Keratinocyte (primary cell): ENCODE data around the gene GSAP. TPM values are rescaled to one million over a fixed set of nuclear protein-coding genes. Genes with fewer than 3 reads are reported as not detected.
"Not testable (repeated sequence)": the region's sequence is repeated elsewhere in the genome, so short reads cannot be mapped to it uniquely, and the experiment has no call there.

ENCODE experiments used
- DNase-seq: peaks from one replicate; pipeline ENCODE4 v3.0.0-alpha.2; 2011; ENCODE audit warnings: low read depth, missing footprints, low spot score
- FAIRE-seq: peaks from 2 replicates; lab custom pipeline; 2011; peaks lifted over from hg19 to GRCh38; lab: Jason Lieb, UNC
- H2AFZ ChIP-seq: 2 replicates; pipeline ENCODE4 v1.6.0; 2012; ENCODE audit warnings: low read length, control low read depth, inconsistent platforms; ENCODE audit not compliant: control insufficient read depth
- H3K27ac ChIP-seq: 2 replicates; pipeline ENCODE4 v1.5.1; 2011; ENCODE audit warnings: low read length; ENCODE audit not compliant: control insufficient read depth, insufficient read depth
- H3K27me3 ChIP-seq: 3 replicates; pipeline ENCODE4 v1.6.0; 2011; ENCODE audit warnings: low read length; ENCODE audit not compliant: control insufficient read depth, insufficient read depth; ENCODE audit errors: extremely low read depth
- H3K36me3 ChIP-seq, 2 experiments: 2 replicates in 1 of 2; 3 replicates in 1 of 2; pipeline ENCODE4 v1.5.1; 2011; ENCODE audit warnings: low read length in 2 of 2, mild to moderate bottlenecking in 1 of 2; ENCODE audit not compliant: control insufficient read depth in 2 of 2, insufficient read depth in 2 of 2; ENCODE audit errors: extremely low read depth in 1 of 2
- H3K4me1 ChIP-seq: 3 replicates; pipeline ENCODE4 v1.5.1; 2011; ENCODE audit warnings: low read length; ENCODE audit not compliant: control insufficient read depth, insufficient read depth; ENCODE audit errors: extremely low read depth
- H3K4me2 ChIP-seq: 3 replicates; pipeline ENCODE4 v1.6.0; 2011; ENCODE audit warnings: low read depth, low read length; ENCODE audit not compliant: control insufficient read depth, insufficient read depth; ENCODE audit errors: extremely low read depth
- H3K4me3 ChIP-seq, 3 experiments: fragments of 200-600 bp in 1 of 3; sonication (generic) in 1 of 3; 2 replicates in 2 of 3; 3 replicates in 1 of 3; pipeline ENCODE4 v1.5.1; 2011 to 2016; ENCODE audit warnings: low read length in 3 of 3, mild to moderate bottlenecking in 3 of 3, control low read depth in 2 of 3, inconsistent platforms in 1 of 3, low read depth in 1 of 3, mixed read lengths in 1 of 3, mixed run types in 1 of 3, moderate library complexity in 1 of 3; ENCODE audit not compliant: control insufficient read depth in 2 of 3, insufficient read depth in 2 of 3; ENCODE audit errors: extremely low read depth in 1 of 3
- H3K79me2 ChIP-seq: 2 replicates; pipeline ENCODE4 v1.6.0; 2012; ENCODE audit warnings: low read length; ENCODE audit not compliant: control insufficient read depth, insufficient read depth
- H3K9ac ChIP-seq: 3 replicates; pipeline ENCODE4 v1.6.0; 2011; ENCODE audit warnings: low read length; ENCODE audit not compliant: control insufficient read depth, insufficient read depth; ENCODE audit errors: extremely low read depth
- H3K9me1 ChIP-seq: 3 replicates; pipeline ENCODE4 v1.6.0; 2011; ENCODE audit warnings: low read length; ENCODE audit not compliant: control insufficient read depth, insufficient read depth; ENCODE audit errors: extremely low read depth
- H3K9me3 ChIP-seq: 2 replicates; pipeline ENCODE4 v1.5.1; 2012; ENCODE audit warnings: low read depth, low read length; ENCODE audit not compliant: control insufficient read depth
- H4K20me1 ChIP-seq: 3 replicates; pipeline ENCODE4 v1.6.0; 2011; ENCODE audit warnings: low read length; ENCODE audit not compliant: control insufficient read depth, insufficient read depth; ENCODE audit errors: extremely low read depth
- EZH2 ChIP-seq: IDR thresholded peaks from one replicate; pipeline ENCODE4 v1.6.1; 2012; ENCODE audit warnings: inconsistent platforms, mild to moderate bottlenecking, low read length, moderate library complexity
- dilution Hi-C: fragments of 300-500 bp; cut with MboI; formaldehyde crosslinking; loops from one replicate; pipeline ENCODE4 v1.7.0; 2020; ENCODE audit warnings: low sequenced_read_pairs; ENCODE audit not compliant: extremely low pct_ligation_motif_present
- polyA plus RNA-seq, 5 experiments: library from polyadenylated mRNA; depleted of rRNA in 3 of 5; stranded (reverse) in 3 of 5; stranded (forward) in 1 of 5; unstranded in 1 of 5; fragments of >200 nt; gene quantifications; 1 replicate in 1 of 5; 2 replicates in 3 of 5; 3 replicates in 1 of 5; pipeline versions ENCODE4 v1.2.1 to v1.2.3, GENCODE V29; 2011 to 2012; ENCODE audit warnings: missing spikeins in 2 of 5, low read depth in 1 of 5, low replicate concordance in 1 of 5
- TF ChIP-seq, protein P1 (sequence below), 3 experiments: IDR thresholded peaks in 1 of 3; conservative IDR thresholded peaks in 1 of 3; optimal IDR thresholded peaks in 1 of 3; 2 replicates in 2 of 3; 3 replicates in 1 of 3; pipeline versions ENCODE3 to v1.5.1; 2011; ENCODE audit warnings: low read length in 3 of 3, mild to moderate bottlenecking in 3 of 3, moderate library complexity in 2 of 3, control low read depth in 1 of 3, inconsistent platforms in 1 of 3; ENCODE audit not compliant: insufficient read depth in 2 of 3; ENCODE audit errors: extremely low read depth in 1 of 3

Gene GSAP
- polyA plus RNA-seq, 1 donor (not counting 4 experiments of a cell fraction or from before 2014, with no cell fraction given), result 5.4 TPM

DNA sequence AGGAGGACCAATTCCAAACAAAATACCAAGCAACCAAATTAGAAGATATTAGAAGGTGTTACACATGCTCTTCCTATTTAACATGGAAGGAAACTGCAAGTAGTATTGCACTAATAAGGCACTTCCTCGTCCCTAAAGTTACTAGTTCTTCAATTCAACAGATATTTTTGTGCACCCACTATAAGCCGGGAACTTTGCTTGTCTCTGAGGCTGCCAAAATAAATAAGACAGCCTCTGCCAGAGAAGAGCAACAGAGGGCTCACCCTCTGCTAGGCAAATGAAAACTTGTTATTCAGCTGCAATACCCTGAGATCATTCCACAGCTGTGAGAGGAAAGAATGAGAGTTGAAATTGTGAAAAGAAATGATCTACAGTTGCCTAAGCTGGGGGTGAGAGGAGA is 37.4 kb upstream of the GSAP start:
- TF ChIP-seq EZH2, result no peak
- TF ChIP-seq, protein P1, sequence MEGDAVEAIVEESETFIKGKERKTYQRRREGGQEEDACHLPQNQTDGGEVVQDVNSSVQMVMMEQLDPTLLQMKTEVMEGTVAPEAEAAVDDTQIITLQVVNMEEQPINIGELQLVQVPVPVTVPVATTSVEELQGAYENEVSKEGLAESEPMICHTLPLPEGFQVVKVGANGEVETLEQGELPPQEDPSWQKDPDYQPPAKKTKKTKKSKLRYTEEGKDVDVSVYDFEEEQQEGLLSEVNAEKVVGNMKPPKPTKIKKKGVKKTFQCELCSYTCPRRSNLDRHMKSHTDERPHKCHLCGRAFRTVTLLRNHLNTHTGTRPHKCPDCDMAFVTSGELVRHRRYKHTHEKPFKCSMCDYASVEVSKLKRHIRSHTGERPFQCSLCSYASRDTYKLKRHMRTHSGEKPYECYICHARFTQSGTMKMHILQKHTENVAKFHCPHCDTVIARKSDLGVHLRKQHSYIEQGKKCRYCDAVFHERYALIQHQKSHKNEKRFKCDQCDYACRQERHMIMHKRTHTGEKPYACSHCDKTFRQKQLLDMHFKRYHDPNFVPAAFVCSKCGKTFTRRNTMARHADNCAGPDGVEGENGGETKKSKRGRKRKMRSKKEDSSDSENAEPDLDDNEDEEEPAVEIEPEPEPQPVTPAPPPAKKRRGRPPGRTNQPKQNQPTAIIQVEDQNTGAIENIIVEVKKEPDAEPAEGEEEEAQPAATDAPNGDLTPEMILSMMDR (optimal IDR thresholded peaks at IDR 0.05 in 1 of 3, IDR thresholded peaks at IDR 0.05 in 1 of 3, conservative IDR thresholded peaks at IDR 0.05 in 1 of 3; ENCODE audit: extremely low read depth in 1 of 3, insufficient read depth in 2 of 3, low read length in 3 of 3), result no peak
- Histone ChIP-seq H3K4me1 (no peaks in the 10 kb centered on the region), H3K79me2 (no peaks in the 10 kb centered on the region), H3K27me3 (no peaks in the 10 kb centered on the region), H3K4me2 (no peak overlapping the region), H3K9ac (no peak overlapping the region), H3K36me3 (no peaks in the 10 kb centered on the region), H3K4me3 (no peak overlapping the region), H3K9me1 (no peaks in the 10 kb centered on the region), H2AFZ (no peak overlapping the region), H3K27ac (no peak overlapping the region), H3K9me3 (no peaks in the 10 kb centered on the region), H4K20me1 (no peaks in the 10 kb centered on the region)
- DNase-seq (no peak), FAIRE-seq (no peak)
- dilution Hi-C loops, result no loop called here

- FAIRE-seq, dilution Hi-C loops, H2AFZ ChIP-seq, H3K4me1 ChIP-seq, H3K9me1 ChIP-seq, H3K27me3 ChIP-seq, H3K36me3 ChIP-seq, H3K9ac ChIP-seq, H3K4me3 ChIP-seq, H3K4me2 ChIP-seq, H4K20me1 ChIP-seq, H3K27ac ChIP-seq, H3K79me2 ChIP-seq, H3K9me3 ChIP-seq, DNase-seq: not testable (repeated sequence)
Observed at GRCh38 chr7:77451950-77452349, 35.8 kb upstream of the GSAP start.

DNA sequence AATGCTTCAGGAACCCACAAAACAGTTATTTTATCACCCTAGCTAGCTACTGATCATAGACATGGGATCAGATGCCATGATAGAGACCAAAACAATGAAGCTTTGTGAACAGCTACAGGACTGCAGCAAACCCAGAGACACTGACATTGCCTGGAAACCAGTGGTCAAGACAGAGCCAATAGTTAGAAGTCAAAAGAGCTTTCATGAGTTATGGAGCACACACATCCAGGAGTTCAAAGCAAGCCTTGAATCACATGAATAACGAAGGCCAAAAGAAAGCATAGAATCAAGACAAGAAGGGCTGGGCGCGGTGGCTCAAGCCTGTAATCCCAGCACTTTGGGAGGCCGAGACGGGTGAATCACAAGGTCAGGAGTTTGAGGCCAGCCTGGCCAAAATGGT is 34.5 kb upstream of the GSAP start:
- Histone ChIP-seq H3K4me1 (no peaks in the 10 kb centered on the region), H3K9me1 (no peaks in the 10 kb centered on the region), H3K36me3 (no peaks in the 10 kb centered on the region), H3K27ac (no peak overlapping the region), H3K9ac (no peak overlapping the region), H3K4me2 (no peak overlapping the region), H3K4me3 (no peak overlapping the region), H2AFZ (no peak overlapping the region), H4K20me1 (no peaks in the 10 kb centered on the region), H3K79me2 (no peaks in the 10 kb centered on the region), H3K9me3 (no peaks in the 10 kb centered on the region), H3K27me3 (no peaks in the 10 kb centered on the region)
- FAIRE-seq, result no peak
- TF ChIP-seq, protein P1 (optimal IDR thresholded peaks at IDR 0.05 in 1 of 3, IDR thresholded peaks at IDR 0.05 in 1 of 3, conservative IDR thresholded peaks at IDR 0.05 in 1 of 3; ENCODE audit: extremely low read depth in 1 of 3, insufficient read depth in 2 of 3, low read length in 3 of 3), result no peak
- no peak for TF ChIP-seq EZH2
- dilution Hi-C loops, result no loop called here
- DNase-seq, result no peak
